Endothelial cell of umbilical vein (primary cell): ENCODE data around the gene CIROP. TPM values are rescaled to one million over a fixed set of nuclear protein-coding genes. Genes with fewer than 3 reads are reported as not detected.

Experiments used
- BruUV-seq: library from RNA; stranded (reverse); fragments of 400-500 nt; replicated peaks from 2 replicates; lab custom pipeline; 2021; lab: Mats Ljungman, UMichigan
- CTCF ChIA-PET: fragments of 300-600, 350-600 bp; sonication (Branson Sonifier 250); formaldehyde crosslinking; loops from one replicate; lab custom pipeline; 2021; ENCODE audit warnings: antibody characterized with exemption, inconsistent platforms; lab: Charles Lee
- POLR2A ChIA-PET: fragments of 300-600, 350-600 bp; sonication (Branson Sonifier 250); formaldehyde crosslinking; loops from one replicate; lab custom pipeline; 2021; ENCODE audit warnings: antibody characterized with exemption, inconsistent platforms; lab: Charles Lee
- DNase-seq: peaks from one replicate; pipeline ENCODE4 v3.0.0-alpha.2; 2011; ENCODE audit warnings: low read depth, low spot score
- FAIRE-seq: peaks from 2 replicates; lab custom pipeline; 2011; peaks lifted over from hg19 to GRCh38; lab: Jason Lieb, UNC
- H2AFZ ChIP-seq: 2 replicates; pipeline ENCODE4 v1.6.0; 2012; ENCODE audit warnings: low read depth, low read length, control low read depth, inconsistent platforms
- H3K27ac ChIP-seq: 2 replicates; pipeline ENCODE4 v1.5.1; 2011; ENCODE audit warnings: low read depth, mild to moderate bottlenecking, control low read depth, low read length, moderate library complexity; ENCODE audit not compliant: insufficient read depth
- H3K27me3 ChIP-seq, 2 experiments: 2 replicates each; pipeline versions ENCODE4 v1.6.0 to v1.6.1; 2011; ENCODE audit warnings: low read length in 2 of 2, mixed read lengths in 1 of 2; ENCODE audit not compliant: control insufficient read depth in 2 of 2, insufficient read depth in 2 of 2
- H3K36me3 ChIP-seq, 2 experiments: 2 replicates in 1 of 2; 3 replicates in 1 of 2; pipeline ENCODE4 v1.5.1; 2011; ENCODE audit warnings: low read length in 2 of 2, mild to moderate bottlenecking in 1 of 2, moderate library complexity in 1 of 2; ENCODE audit not compliant: control insufficient read depth in 2 of 2, insufficient read depth in 2 of 2; ENCODE audit errors: extremely low read depth in 1 of 2
- H3K4me1 ChIP-seq: 3 replicates; pipeline ENCODE4 v1.5.1; 2011; ENCODE audit warnings: mild to moderate bottlenecking, low read length; ENCODE audit not compliant: control insufficient read depth, insufficient read depth; ENCODE audit errors: extremely low read depth
- H3K4me2 ChIP-seq: 2 replicates; pipeline ENCODE4 v1.6.1; 2011; ENCODE audit warnings: low read length, control low read depth, mixed read lengths; ENCODE audit not compliant: insufficient read depth
- H3K4me3 ChIP-seq, 3 experiments: fragments of 200-600 bp in 1 of 3; sonication (generic), shearing (Covaris generic) in 1 of 3; replicated peaks in 1 of 3; 2 replicates each; pipeline ENCODE4 v1.5.1; 2011 to 2016; ENCODE audit warnings: control low read depth in 3 of 3, low read length in 3 of 3, mild to moderate bottlenecking in 2 of 3, inconsistent platforms in 1 of 3, low read depth in 1 of 3, moderate library complexity in 1 of 3; ENCODE audit not compliant: insufficient read depth in 1 of 3
- H3K79me2 ChIP-seq: 2 replicates; pipeline ENCODE4 v1.6.0; 2012; ENCODE audit warnings: low read length, inconsistent platforms; ENCODE audit not compliant: control insufficient read depth, insufficient read depth
- H3K9ac ChIP-seq: replicated peaks from 2 replicates; pipeline ENCODE3; 2011; ENCODE audit warnings: low read length, control low read depth; ENCODE audit not compliant: insufficient read depth; ENCODE audit errors: extremely low read depth
- H3K9me1 ChIP-seq: replicated peaks from 3 replicates; pipeline ENCODE4 v1.6.0; 2011; ENCODE audit warnings: mild to moderate bottlenecking, low read length; ENCODE audit not compliant: control insufficient read depth, insufficient read depth; ENCODE audit errors: extremely low read depth
- H3K9me3 ChIP-seq: replicated peaks from 2 replicates; pipeline ENCODE4 v1.5.1; 2012; ENCODE audit warnings: low read length, inconsistent platforms; ENCODE audit not compliant: control insufficient read depth, insufficient read depth
- H4K20me1 ChIP-seq: replicated peaks from 2 replicates; pipeline ENCODE3; 2011; ENCODE audit warnings: mild to moderate bottlenecking, low read length; ENCODE audit not compliant: control insufficient read depth, insufficient read depth; ENCODE audit errors: extremely low read depth
- CTCF ChIP-seq, 2 donors: IDR thresholded peaks; 1 replicate in 1 of 2; 2 replicates in 1 of 2; pipeline ENCODE4 v1.5.1; 2011; ENCODE audit warnings: low read length in 2 of 2, mild to moderate bottlenecking in 2 of 2, moderate library complexity in 2 of 2, control low read depth in 1 of 2, inconsistent platforms in 1 of 2, low read depth in 1 of 2; ENCODE audit not compliant: insufficient read depth in 1 of 2; ENCODE audit errors: extremely low read depth in 1 of 2
- EZH2 ChIP-seq: IDR thresholded peaks from 2 replicates; pipeline ENCODE4 v1.6.1; 2012; ENCODE audit warnings: borderline replicate concordance, low read depth, mild to moderate bottlenecking, moderate library complexity, low read length, inconsistent platforms; ENCODE audit not compliant: severe bottlenecking
- FOS ChIP-seq: IDR thresholded peaks from 2 replicates; pipeline ENCODE4 v1.6.1; 2011; ENCODE audit warnings: mild to moderate bottlenecking, low read length, moderate library complexity, borderline replicate concordance; ENCODE audit not compliant: insufficient read depth
- GATA2 ChIP-seq: IDR thresholded peaks from 2 replicates; pipeline ENCODE4 v1.7.0; 2011; ENCODE audit warnings: low read depth, mild to moderate bottlenecking, moderate library complexity, mixed read lengths, low read length; ENCODE audit not compliant: insufficient read length, insufficient read depth
- JUN ChIP-seq: IDR thresholded peaks from 2 replicates; pipeline ENCODE4 v1.6.1; 2011; ENCODE audit warnings: borderline replicate concordance, low read depth; ENCODE audit not compliant: insufficient read length, insufficient read depth
- MAX ChIP-seq: IDR thresholded peaks from 2 replicates; pipeline ENCODE4 v1.6.1; 2011; ENCODE audit not compliant: insufficient read depth, insufficient read length
- MYC ChIP-seq: IDR thresholded peaks from one replicate; pipeline ENCODE4 v1.6.1; 2011; ENCODE audit warnings: mild to moderate bottlenecking, low read depth, low read length
- dilution Hi-C: fragments of 300-500 bp; cut with MboI; formaldehyde crosslinking; loops from one replicate; pipeline ENCODE4 v1.15.0; 2019; ENCODE audit warnings: low sequenced_read_pairs; ENCODE audit not compliant: extremely low pct_ligation_motif_present
- intact Hi-C: fragments of 100-400 bp; cut with micrococcal nuclease; formaldehyde crosslinking; loops from one replicate; pipeline ENCODE4 v1.10.0; 2022
- polyA plus RNA-seq, 4 experiments: library from polyadenylated mRNA; depleted of rRNA in 3 of 4; stranded (reverse) in 3 of 4; unstranded in 1 of 4; fragments of >200 nt; gene quantifications; 2 replicates each; pipeline versions ENCODE4 v1.2.1 to v1.2.3, GENCODE V29; 2011 to 2012; ENCODE audit warnings: missing spikeins in 1 of 4
- total RNA-seq: library from RNA; stranded (reverse); gene quantifications from 2 replicates; pipeline ENCODE4 v1.2.3, GENCODE V29; 2021

CIROP gene
- total and polyA plus RNA-seq, 2 donors (not counting 3 experiments of a cell fraction or from before 2014, with no cell fraction given), result not detected

GRCh38 chr14:23054000-23054811, 50.6 kb downstream of the CIROP start:
- Histone ChIP-seq H4K20me1 (no peaks in the 10 kb centered on the region), H3K4me2 (no peak overlapping the region), H2AFZ (no peak overlapping the region), H3K36me3 (peaks cover 4 to 20% of the 10 kb centered on the region in 2 experiments), H3K27ac (no peak overlapping the region), H3K9me1 (no peaks in the 10 kb centered on the region), H3K9me3 (no peaks in the 10 kb centered on the region), H3K79me2 (no peaks in the 10 kb centered on the region), H3K9ac (no peak overlapping the region), H3K4me3 (no peak overlapping the region), H3K4me1 (peaks cover 12% of the 10 kb centered on the region), H3K27me3 (no peaks in the 10 kb centered on the region)
- intact Hi-C loops, result loop anchor here (10.0 kb wide), 1 partner anchor 229 kb away; the partner anchor contains the start of gene MRPL52
- CTCF ChIA-PET, result interaction anchor here (1.0 to 13.4 kb wide), 4 partner anchors 14 to 81 kb away, joined by 3 to 1071 read pairs (median 24); partner anchors contain the start of gene AJUBA
- dilution Hi-C loops, result no loop called here
- TF ChIP-seq JUN (no peak), CTCF (IDR thresholded peaks at IDR 0.05; ENCODE audit: extremely low read depth in 1 of 2, insufficient read depth in 1 of 2, low read depth in 1 of 2, low read length in 2 of 2) (peak; percentile 24 to 48)
- no peak for DNase-seq
- BruUV-seq, result no TSS peak
- peak; percentile 46 for FAIRE-seq
- POLR2A ChIA-PET, result interaction anchor here (1.3 to 1.8 kb wide), 2 partner anchors 8 to 68 kb away, joined by 4 to 5 read pairs; no protein-coding TSS in a partner anchor

GRCh38 chr14:23053426-23053825, 51.4 kb downstream of the CIROP start:
- no peak for FAIRE-seq
- peaks cover 12% of the 10 kb centered on the region for H3K4me1 ChIP-seq
- no peaks in the 10 kb centered on the region for H3K9me3 ChIP-seq
- H4K20me1 ChIP-seq, result no peaks in the 10 kb centered on the region
- peaks cover 0 to 13% of the 10 kb centered on the region in 2 experiments for H3K36me3 ChIP-seq
- no peak overlapping the region for H3K4me3 ChIP-seq
- TF ChIP-seq FOS (no peak), MYC (no peak), EZH2 (no peak), MAX (no peak), JUN (no peak), GATA2 (no peak)
- no peak overlapping the region for H2AFZ ChIP-seq
- intact Hi-C loops (loop anchor here (10.0 kb wide), 1 partner anchor 229 kb away; the partner anchor contains the start of gene MRPL52), dilution Hi-C loops (no loop called here)
- H3K9me1 ChIP-seq, result no peaks in the 10 kb centered on the region
- DNase-seq, result no peak
- ChIA-PET POLR2A (interaction anchor here (1.3 kb wide), 1 partner anchor 67 kb away, joined by 4 read pairs; no protein-coding TSS in a partner anchor), CTCF (interaction anchor here (1.9 to 13.4 kb wide), 2 partner anchors 9 to 65 kb away, joined by 6 to 1071 read pairs; partner anchors contain the start of gene AJUBA)
- no peak overlapping the region for H3K9ac ChIP-seq
- H3K79me2 ChIP-seq, result no peaks in the 10 kb centered on the region
- H3K4me2 ChIP-seq, result no peak overlapping the region
- no peaks in the 10 kb centered on the region for H3K27me3 ChIP-seq
- no TSS peak for BruUV-seq
- no peak overlapping the region for H3K27ac ChIP-seq
